ENCODE results near the gene TMBIM1.

The TMBIM1 gene

DNA sequence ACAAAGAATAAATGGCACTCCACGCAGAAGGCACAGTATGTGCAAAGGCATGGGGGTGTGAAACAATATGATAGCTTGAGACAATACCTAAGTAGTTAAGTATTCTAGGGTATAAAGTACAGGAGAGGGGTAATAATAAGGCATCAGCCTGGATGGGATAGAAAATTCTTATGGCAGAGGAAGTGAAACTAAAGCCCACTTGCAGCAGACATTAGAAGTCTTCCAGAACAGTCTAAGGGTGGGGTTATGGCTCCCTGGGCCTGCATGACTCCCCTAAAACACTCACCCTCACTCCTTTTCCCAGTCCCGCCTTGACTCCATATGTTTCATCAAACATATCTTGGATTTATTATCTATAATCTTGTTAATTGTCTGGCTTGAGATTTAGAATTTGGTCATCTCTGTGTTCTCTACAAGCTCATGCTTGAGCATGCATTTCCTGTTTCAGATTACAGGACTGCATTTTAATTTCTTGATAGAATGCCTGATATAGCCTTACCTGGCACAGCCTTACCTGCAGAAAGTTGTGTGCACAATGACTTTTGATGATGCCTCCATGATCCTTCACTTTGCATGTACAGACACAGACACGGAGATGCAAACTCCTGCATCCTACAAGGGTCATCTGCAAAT, 28.5 kb upstream of the TMBIM1 start:
- H2BK120ac ChIP-seq (ENCODE audit: low read depth, low read length): no peak overlapping the region

GRCh38 chr2:218319813-218320365, 27.6 kb upstream of the TMBIM1 start:
- DNase-seq: no peak
- no peak overlapping the region for H2BK120ac ChIP-seq (ENCODE audit: low read depth, low read length)

More for the DNA sequence above, 28.5 kb upstream of the TMBIM1 start:
- H3K9ac ChIP-seq (ENCODE audit: low read length): no peak overlapping the region
- no peaks in the 10 kb centered on the region for H3K79me2 ChIP-seq (ENCODE audit: control insufficient read depth, insufficient read depth, low read length)
- H2AK5ac ChIP-seq (ENCODE audit: low read length): no peak overlapping the region
- H3K4me1 ChIP-seq (ENCODE audit: control insufficient read depth, low read depth, low read length): peaks cover 11% of the 10 kb centered on the region
- H3K18ac ChIP-seq (ENCODE audit: low read length): no peak overlapping the region
- no peak overlapping the region for H3K4me2 ChIP-seq (ENCODE audit: low read length)
- no peaks in the 10 kb centered on the region for H3K36me3 ChIP-seq (ENCODE audit: control insufficient read depth, insufficient read depth, low read length)
- no peak overlapping the region for H4K8ac ChIP-seq (ENCODE audit: low read depth, low read length)
- H2BK5ac ChIP-seq (ENCODE audit: low read length): no peak overlapping the region
- no peak overlapping the region for H3K56ac ChIP-seq (ENCODE audit: low read length)
- WGBS (ENCODE audit: extremely low coverage, insufficient coverage, low lambda C conversion rate): no CpG with 5 or more reads among the region's 3 CpGs
- no peak overlapping the region for H3K23ac ChIP-seq (ENCODE audit: low read length)
- no peak for DNase-seq
- H3K4me3 ChIP-seq (ENCODE audit: low read length): no peak overlapping the region
- H3K4ac ChIP-seq (ENCODE audit: low read depth, low read length): no peak overlapping the region
- no peak overlapping the region for H2BK15ac ChIP-seq (replicated peaks; ENCODE audit: low read depth)
- H3K79me1 ChIP-seq (ENCODE audit: low read length): no peaks in the 10 kb centered on the region
- no peaks in the 10 kb centered on the region for H3K27me3 ChIP-seq (ENCODE audit: insufficient read depth, low read length, poor library complexity)
- H3K27ac ChIP-seq (ENCODE audit: low read depth, low read length): no peak overlapping the region
- H4K5ac ChIP-seq (ENCODE audit: low read length): no peak overlapping the region

GRCh38 chr2:218318241-218318640, 25.9 kb upstream of the TMBIM1 start:
- Histone ChIP-seq H3K9ac (ENCODE audit: low read length) (no peak overlapping the region), H3K56ac (ENCODE audit: low read length) (no peak overlapping the region), H3K23ac (ENCODE audit: low read length) (no peak overlapping the region), H3K79me2 (ENCODE audit: control insufficient read depth, insufficient read depth, low read length) (no peaks in the 10 kb centered on the region), H2BK120ac (ENCODE audit: low read depth, low read length) (no peak overlapping the region), H3K27me3 (ENCODE audit: insufficient read depth, low read length, poor library complexity) (no peaks in the 10 kb centered on the region), H2BK5ac (ENCODE audit: low read length) (no peak overlapping the region), H2AK5ac (ENCODE audit: low read length) (no peak overlapping the region), H4K8ac (ENCODE audit: low read depth, low read length) (no peak overlapping the region), H3K4me2 (ENCODE audit: low read length) (no peak overlapping the region), H3K27ac (ENCODE audit: low read depth, low read length) (no peak overlapping the region), H3K4me1 (ENCODE audit: control insufficient read depth, low read depth, low read length) (peaks cover 4% of the 10 kb centered on the region), H2BK15ac (replicated peaks; ENCODE audit: low read depth) (no peak overlapping the region), H3K4me3 (ENCODE audit: low read length) (no peak overlapping the region), H3K36me3 (ENCODE audit: control insufficient read depth, insufficient read depth, low read length) (no peaks in the 10 kb centered on the region), H4K5ac (ENCODE audit: low read length) (no peak overlapping the region), H3K79me1 (ENCODE audit: low read length) (no peaks in the 10 kb centered on the region), H3K18ac (ENCODE audit: low read length) (no peak overlapping the region), H3K4ac (ENCODE audit: low read depth, low read length) (no peak overlapping the region)
- DNase-seq: no peak
- no CpG with 5 or more reads among the region's 7 CpGs for WGBS (ENCODE audit: extremely low coverage, insufficient coverage, low lambda C conversion rate)

More at GRCh38 chr2:218319813-218320365, 27.6 kb upstream of the TMBIM1 start:
- no peaks in the 10 kb centered on the region for H3K27me3 ChIP-seq (ENCODE audit: insufficient read depth, low read length, poor library complexity)
- H3K23ac ChIP-seq (ENCODE audit: low read length): no peak overlapping the region
- no peak overlapping the region for H3K27ac ChIP-seq (ENCODE audit: low read depth, low read length)
- H4K5ac ChIP-seq (ENCODE audit: low read length): no peak overlapping the region
- H2BK5ac ChIP-seq (ENCODE audit: low read length): no peak overlapping the region
- H3K4me1 ChIP-seq (ENCODE audit: control insufficient read depth, low read depth, low read length): peaks cover 11% of the 10 kb centered on the region
- H4K8ac ChIP-seq (ENCODE audit: low read depth, low read length): no peak overlapping the region
- H3K36me3 ChIP-seq (ENCODE audit: control insufficient read depth, insufficient read depth, low read length): no peaks in the 10 kb centered on the region
- no peak overlapping the region for H3K4me2 ChIP-seq (ENCODE audit: low read length)
- H3K4me3 ChIP-seq (ENCODE audit: low read length): no peak overlapping the region
- H3K9ac ChIP-seq (ENCODE audit: low read length): no peak overlapping the region
- no peak overlapping the region for H3K18ac ChIP-seq (ENCODE audit: low read length)
- H3K79me1 ChIP-seq (ENCODE audit: low read length): no peaks in the 10 kb centered on the region
- H3K79me2 ChIP-seq (ENCODE audit: control insufficient read depth, insufficient read depth, low read length): no peaks in the 10 kb centered on the region
- H2BK15ac ChIP-seq (replicated peaks; ENCODE audit: low read depth): no peak overlapping the region
- H3K4ac ChIP-seq (ENCODE audit: low read depth, low read length): no peak overlapping the region
- no peak overlapping the region for H3K56ac ChIP-seq (ENCODE audit: low read length)
- H2AK5ac ChIP-seq (ENCODE audit: low read length): no peak overlapping the region
- no CpG with 5 or more reads among the region's 6 CpGs for WGBS (ENCODE audit: extremely low coverage, insufficient coverage, low lambda C conversion rate)

GRCh38 chr2:218317835-218318234, 25.5 kb upstream of the TMBIM1 start:
- Histone ChIP-seq H3K23ac (ENCODE audit: low read length) (no peak overlapping the region), H3K9ac (ENCODE audit: low read length) (no peak overlapping the region), H3K4me2 (ENCODE audit: low read length) (no peak overlapping the region), H3K27ac (ENCODE audit: low read depth, low read length) (no peak overlapping the region), H3K79me1 (ENCODE audit: low read length) (no peaks in the 10 kb centered on the region), H3K4me3 (ENCODE audit: low read length) (no peak overlapping the region), H3K36me3 (ENCODE audit: control insufficient read depth, insufficient read depth, low read length) (no peaks in the 10 kb centered on the region), H2AK5ac (ENCODE audit: low read length) (no peak overlapping the region), H2BK15ac (replicated peaks; ENCODE audit: low read depth) (no peak overlapping the region), H2BK5ac (ENCODE audit: low read length) (no peak overlapping the region), H3K79me2 (ENCODE audit: control insufficient read depth, insufficient read depth, low read length) (no peaks in the 10 kb centered on the region), H2BK120ac (ENCODE audit: low read depth, low read length) (no peak overlapping the region), H3K4me1 (ENCODE audit: control insufficient read depth, low read depth, low read length) (peaks cover 4% of the 10 kb centered on the region), H3K18ac (ENCODE audit: low read length) (no peak overlapping the region), H3K27me3 (ENCODE audit: insufficient read depth, low read length, poor library complexity) (no peaks in the 10 kb centered on the region), H3K56ac (ENCODE audit: low read length) (no peak overlapping the region), H3K4ac (ENCODE audit: low read depth, low read length) (no peak overlapping the region), H4K5ac (ENCODE audit: low read length) (no peak overlapping the region), H4K8ac (ENCODE audit: low read depth, low read length) (no peak overlapping the region)
- WGBS (ENCODE audit: extremely low coverage, insufficient coverage, low lambda C conversion rate): no CpG with 5 or more reads among the region's 4 CpGs
- DNase-seq: no peak

DNA sequence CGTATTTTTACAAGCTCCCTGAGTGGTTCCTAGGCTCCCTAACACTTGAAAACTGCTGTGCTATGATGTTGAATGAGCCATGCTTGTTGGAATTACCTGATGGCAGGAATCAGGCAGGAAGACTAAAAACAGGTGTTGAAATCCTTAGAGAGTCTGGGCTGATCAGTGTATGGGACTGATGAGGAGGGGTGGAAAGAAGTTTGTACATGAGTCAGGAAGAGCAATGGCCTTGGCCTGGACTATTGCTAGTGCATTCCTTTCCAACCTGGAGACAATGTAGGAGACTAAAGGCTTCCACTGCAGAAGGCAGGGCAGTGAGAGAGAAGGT, 25.0 kb upstream of the TMBIM1 start:
- H3K79me2 ChIP-seq (ENCODE audit: control insufficient read depth, insufficient read depth, low read length): no peaks in the 10 kb centered on the region
- no peak overlapping the region for H3K56ac ChIP-seq (ENCODE audit: low read length)
- no peak overlapping the region for H3K4me2 ChIP-seq (ENCODE audit: low read length)
- no peak overlapping the region for H3K27ac ChIP-seq (ENCODE audit: low read depth, low read length)
- H4K8ac ChIP-seq (ENCODE audit: low read depth, low read length): no peak overlapping the region
- no peaks in the 10 kb centered on the region for H3K36me3 ChIP-seq (ENCODE audit: control insufficient read depth, insufficient read depth, low read length)
- H3K4me3 ChIP-seq (ENCODE audit: low read length): no peak overlapping the region
- DNase-seq: no peak
- H3K18ac ChIP-seq (ENCODE audit: low read length): no peak overlapping the region
- no peaks in the 10 kb centered on the region for H3K27me3 ChIP-seq (ENCODE audit: insufficient read depth, low read length, poor library complexity)
- no peak overlapping the region for H2AK5ac ChIP-seq (ENCODE audit: low read length)
- H3K4ac ChIP-seq (ENCODE audit: low read depth, low read length): no peak overlapping the region
- H3K79me1 ChIP-seq (ENCODE audit: low read length): no peaks in the 10 kb centered on the region
- H2BK5ac ChIP-seq (ENCODE audit: low read length): no peak overlapping the region
- peaks cover 4% of the 10 kb centered on the region for H3K4me1 ChIP-seq (ENCODE audit: control insufficient read depth, low read depth, low read length)
- no CpG with 5 or more reads among the region's 1 CpG for WGBS (ENCODE audit: extremely low coverage, insufficient coverage, low lambda C conversion rate)
- H2BK15ac ChIP-seq (replicated peaks; ENCODE audit: low read depth): no peak overlapping the region
- no peak overlapping the region for H3K9ac ChIP-seq (ENCODE audit: low read length)
- no peak overlapping the region for H4K5ac ChIP-seq (ENCODE audit: low read length)
- H2BK120ac ChIP-seq (ENCODE audit: low read depth, low read length): no peak overlapping the region
- H3K23ac ChIP-seq (ENCODE audit: low read length): no peak overlapping the region

DNA sequence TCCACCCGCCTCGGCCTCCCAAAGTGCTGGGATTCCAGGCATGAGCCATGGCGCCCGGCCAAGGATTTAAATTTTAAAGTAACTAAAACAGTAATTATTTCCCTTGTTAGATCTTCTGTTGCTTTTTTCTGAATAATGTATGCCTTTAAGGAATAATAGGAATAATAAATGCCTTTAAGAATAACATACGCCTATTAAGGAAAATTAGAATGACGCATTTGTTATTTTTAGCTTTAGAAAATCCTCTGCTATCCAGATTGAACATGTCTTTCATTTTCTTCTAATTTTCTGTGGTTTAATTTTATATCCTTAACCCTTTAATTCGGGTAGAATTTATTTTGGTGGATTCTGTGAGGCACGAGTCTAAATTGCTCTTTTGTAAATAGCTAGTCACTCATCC, 23.1 kb upstream of the TMBIM1 start:
- Histone ChIP-seq H3K27me3 (ENCODE audit: insufficient read depth, low read length, poor library complexity) (no peaks in the 10 kb centered on the region), H2AK5ac (ENCODE audit: low read length) (no peak overlapping the region), H3K79me1 (ENCODE audit: low read length) (no peaks in the 10 kb centered on the region), H3K18ac (ENCODE audit: low read length) (no peak overlapping the region), H3K4me2 (ENCODE audit: low read length) (no peak overlapping the region), H3K79me2 (ENCODE audit: control insufficient read depth, insufficient read depth, low read length) (no peaks in the 10 kb centered on the region), H3K23ac (ENCODE audit: low read length) (no peak overlapping the region), H3K56ac (ENCODE audit: low read length) (no peak overlapping the region), H2BK120ac (ENCODE audit: low read depth, low read length) (no peak overlapping the region), H3K36me3 (ENCODE audit: control insufficient read depth, insufficient read depth, low read length) (no peaks in the 10 kb centered on the region), H3K4ac (ENCODE audit: low read depth, low read length) (no peak overlapping the region), H2BK15ac (replicated peaks; ENCODE audit: low read depth) (no peak overlapping the region), H2BK5ac (ENCODE audit: low read length) (no peak overlapping the region), H4K8ac (ENCODE audit: low read depth, low read length) (no peak overlapping the region), H3K4me1 (ENCODE audit: control insufficient read depth, low read depth, low read length) (no peaks in the 10 kb centered on the region), H4K5ac (ENCODE audit: low read length) (no peak overlapping the region), H3K27ac (ENCODE audit: low read depth, low read length) (no peak overlapping the region), H3K9ac (ENCODE audit: low read length) (no peak overlapping the region), H3K4me3 (ENCODE audit: low read length) (no peak overlapping the region)
- no CpG with 5 or more reads among the region's 8 CpGs for WGBS (ENCODE audit: extremely low coverage, insufficient coverage, low lambda C conversion rate)
- DNase-seq: no peak

Measured in mesendoderm (in vitro differentiated cells).